GM12878 (cell line): ENCODE results near the gene PRKCB. TPM values are rescaled to one million over a fixed set of nuclear protein-coding genes. Genes with fewer than 3 reads are reported as not detected.

Experiments used
- ATAC-seq: fragments of 200-7000 bp; cut with Tn5 transposase; 3 replicates; pipeline ENCODE4 v1.9.1; 2020; ENCODE audit warnings: mild to moderate bottlenecking, moderate library complexity
- BruUV-seq: library from RNA; stranded (reverse); fragments of 400-500 nt; replicated peaks from 2 replicates; lab custom pipeline; 2021; lab: Mats Ljungman, UMichigan
- CTCF ChIA-PET: fragments of 300-600 bp; sonication (Branson Sonifier 250); formaldehyde crosslinking; extraction: SDS; loops from one replicate; lab custom pipeline; 2021; ENCODE audit warnings: inconsistent platforms; lab: Yijun Ruan, JAX
- POLR2A ChIA-PET: fragments of 350-600 bp; formaldehyde crosslinking; extraction: SDS; loops from one replicate; lab custom pipeline; 2021; ENCODE audit warnings: inconsistent platforms; lab: Charles Lee
- RAD21 ChIA-PET: fragments of 300-600 bp; sonication (Branson Sonifier 250); formaldehyde crosslinking; loops from one replicate; lab custom pipeline; 2023; ENCODE audit warnings: antibody characterized with exemption; ENCODE audit not compliant: unreplicated experiment; lab: Charles Lee
- SMC1A ChIA-PET: fragments of 300-600 bp; sonication (Branson Sonifier 250); formaldehyde crosslinking; loops from one replicate; lab custom pipeline; 2023; ENCODE audit not compliant: unreplicated experiment, uncharacterized antibody; lab: Charles Lee
- DNase-seq: peaks from one replicate; pipeline ENCODE4 v3.0.0-alpha.2; 2011; ENCODE audit warnings: low read depth, low spot score
- FAIRE-seq: peaks from 3 replicates; lab custom pipeline; 2011; peaks lifted over from hg19 to GRCh38; lab: Jason Lieb, UNC
- H2AFZ ChIP-seq: 2 replicates; pipeline ENCODE4 v1.6.0; 2011; ENCODE audit warnings: low read depth, low read length, control low read depth; ENCODE audit not compliant: control insufficient read depth
- H3K27ac ChIP-seq: 2 replicates; pipeline ENCODE4 v1.5.1; 2011; ENCODE audit warnings: control low read depth; ENCODE audit not compliant: control insufficient read depth, insufficient read depth
- H3K27me3 ChIP-seq, 2 experiments: replicated peaks in 1 of 2; 2 replicates each; pipeline versions ENCODE4 v1.6.0 to v1.6.1; 2011; ENCODE audit warnings: low read length in 1 of 2; ENCODE audit not compliant: control insufficient read depth in 2 of 2, insufficient read depth in 2 of 2
- H3K36me3 ChIP-seq, 2 experiments: 2 replicates each; pipeline ENCODE4 v1.5.1; 2011; ENCODE audit warnings: low read length in 1 of 2; ENCODE audit not compliant: control insufficient read depth in 2 of 2, insufficient read depth in 2 of 2
- H3K4me1 ChIP-seq: 2 replicates; pipeline ENCODE4 v1.6.1; 2011; ENCODE audit warnings: mild to moderate bottlenecking, low read length, moderate library complexity, mixed read lengths; ENCODE audit not compliant: control insufficient read depth, insufficient read depth
- H3K4me2 ChIP-seq: 2 replicates; pipeline ENCODE4 v1.6.0; 2011; ENCODE audit warnings: control low read depth; ENCODE audit not compliant: control insufficient read depth, insufficient read depth
- H3K4me3 ChIP-seq: fragments of 200-600 bp; sonication (generic); 2 replicates; pipeline ENCODE4 v1.5.1; 2016
- H3K79me2 ChIP-seq: 2 replicates; pipeline ENCODE4 v1.6.0; 2011; ENCODE audit warnings: low read length; ENCODE audit not compliant: control insufficient read depth, insufficient read depth
- H3K9ac ChIP-seq: 2 replicates; pipeline ENCODE4 v1.8.0; 2011; ENCODE audit warnings: low read length, control low read depth, mixed read lengths; ENCODE audit not compliant: control insufficient read depth, insufficient read depth
- H3K9me3 ChIP-seq: replicated peaks from 3 replicates; pipeline ENCODE4 v1.5.1; 2011; ENCODE audit warnings: mild to moderate bottlenecking, low read length; ENCODE audit not compliant: control insufficient read depth, insufficient read depth
- H4K20me1 ChIP-seq: 2 replicates; pipeline ENCODE4 v1.6.0; 2011; ENCODE audit not compliant: control insufficient read depth, insufficient read depth
- BMI1 ChIP-seq: fragments of 450-650 bp; IDR thresholded peaks from 2 replicates; pipeline ENCODE4 v1.6.1; 2016; ENCODE audit warnings: mild to moderate bottlenecking, moderate library complexity, borderline replicate concordance
- CBX5 ChIP-seq: sonication (generic); IDR thresholded peaks from 2 replicates; pipeline ENCODE4 v1.6.1; 2016; ENCODE audit warnings: low read depth, moderate library complexity, mild to moderate bottlenecking, inconsistent platforms
- CEBPZ ChIP-seq: fragments of 150-350 bp; IDR thresholded peaks from 2 replicates; pipeline ENCODE4 v1.6.1; 2016; ENCODE audit warnings: low read depth, low read length
- E2F8 ChIP-seq: fragments of 450-650 bp; IDR thresholded peaks from 2 replicates; pipeline ENCODE4 v1.6.1; 2018; ENCODE audit warnings: mild to moderate bottlenecking, low read depth, moderate library complexity; ENCODE audit not compliant: partially characterized antibody
- EP300 ChIP-seq, 2 experiments: fragments of 150-350 bp in 1 of 2; IDR thresholded peaks; 2 replicates each; pipeline ENCODE4 v1.6.1; 2011 to 2012; ENCODE audit warnings: low read depth in 2 of 2, low read length in 2 of 2, borderline replicate concordance in 1 of 2, improper control_type of control experiment in 1 of 2, inconsistent platforms in 1 of 2; ENCODE audit not compliant: control insufficient read depth in 1 of 2
- GATAD2B ChIP-seq: fragments of 450-650 bp; conservative IDR thresholded peaks from 2 replicates; pipeline ENCODE4 v1.6.1; 2017; ENCODE audit warnings: low read depth, mild to moderate bottlenecking, moderate library complexity
- NFYB ChIP-seq: IDR thresholded peaks from 2 replicates; pipeline ENCODE4 v1.6.1; 2011; ENCODE audit warnings: low read depth, mild to moderate bottlenecking, low read length, improper control_type of control experiment, moderate library complexity; ENCODE audit not compliant: insufficient read depth
- POLR2A ChIP-seq: IDR thresholded peaks from 2 replicates; pipeline ENCODE4 v1.6.1; 2011; ENCODE audit warnings: low read depth, mild to moderate bottlenecking, low read length
- POLR2AphosphoS5 ChIP-seq: IDR thresholded peaks from 2 replicates; pipeline ENCODE4 v1.6.1; 2011; ENCODE audit warnings: mild to moderate bottlenecking, low read length, inconsistent platforms
- STAT1 ChIP-seq: fragments of 450-650 bp; conservative IDR thresholded peaks from 2 replicates; pipeline ENCODE4 v1.6.1; 2014; ENCODE audit warnings: antibody characterized with exemption, mild to moderate bottlenecking
- SUZ12 ChIP-seq: fragments of 200-600 bp; sonication (generic); IDR thresholded peaks from one replicate; pipeline ENCODE4 v1.6.1; 2018; ENCODE audit warnings: antibody characterized with exemption, mild to moderate bottlenecking; ENCODE audit not compliant: unreplicated experiment
- TARDBP ChIP-seq: IDR thresholded peaks from 2 replicates; pipeline ENCODE4 v1.6.1; 2016; ENCODE audit warnings: borderline replicate concordance
- ZNF274 ChIP-seq: IDR thresholded peaks from one replicate; pipeline ENCODE4 v1.8.0; 2011; ENCODE audit not compliant: insufficient read length, insufficient read depth
- ZSCAN29 ChIP-seq: fragments of 450-650 bp; IDR thresholded peaks from 2 replicates; pipeline ENCODE4 v1.6.1; 2017; ENCODE audit warnings: mild to moderate bottlenecking, moderate library complexity
- WGBS: methylation state at CpG from one replicate; pipeline ENCODE4 v1.1.6; 2016; ENCODE audit warnings: low lambda C conversion rate; ENCODE audit not compliant: insufficient replicate concordance, insufficient coverage; ENCODE audit errors: missing lambda C conversion rate; 5-methylcytosine and 5-hydroxymethylcytosine counted together
- in situ Hi-C: fragments of 300-500 bp; cut with MboI; formaldehyde crosslinking; loops from 9 replicates; pipeline ENCODE4 v1.14.3; 2018; ENCODE audit warnings: mixed read lengths
- intact Hi-C: fragments of 100-400 bp; cut with micrococcal nuclease; formaldehyde crosslinking; loops from one replicate; pipeline ENCODE4 v1.14.2; 2022; ENCODE audit not compliant: unreplicated experiment
- polyA plus RNA-seq, 11 experiments: library from polyadenylated mRNA; depleted of rRNA in 4 of 11; unstranded in 6 of 11; stranded (reverse) in 5 of 11; fragments of >200 nt; fragmentation: Nextera tagmentation in 4 of 11; fragmentation: Illumina TruSeq in 1 of 11; extraction: Ambion mirVana in 4 of 11; extraction: Trizol in 1 of 11; gene quantifications; 1 replicate in 1 of 11; 2 replicates in 10 of 11; pipeline versions ENCODE4 v1.2.1 to v1.2.3, GENCODE V29; 2011 to 2016; ENCODE audit warnings: inconsistent platforms in 2 of 11, missing spikeins in 2 of 11, low read depth in 1 of 11
- total RNA-seq, 4 experiments: library from RNA; depleted of rRNA in 3 of 4; stranded (reverse); fragments of >200 nt in 3 of 4; fragmentation: Illumina TruSeq in 1 of 4; extraction: Trizol in 1 of 4; gene quantifications; 2 replicates each; pipeline versions ENCODE4 v1.2.1 to v1.2.3, GENCODE V29; 2013 to 2021

The PRKCB gene
- total and polyA plus RNA-seq, 10 of the 15 experiments (the other 5 are each of a cell fraction or from before 2014, with no cell fraction given) = 21.4 to 158 (median 97.3) TPM

GRCh38 chr16:23994615-23995014, 158.8 kb downstream of the PRKCB start (continued):
- TF ChIP-seq CEBPZ = no peak
- TF ChIP-seq STAT1 = no peak
- no peak for TF ChIP-seq POLR2AphosphoS5
- no peak for TF ChIP-seq CBX5

GRCh38 chr16:23996258-23996955, 160.6 kb downstream of the PRKCB start:
- SMC1A ChIA-PET = no interaction called here
- peaks cover 6 to 24% of the 10 kb centered on the region in 2 experiments for H3K36me3 ChIP-seq
- CTCF ChIA-PET = interaction anchor here (6.5 kb wide), 1 partner anchor 14 kb away, joined by 25 read pairs; no protein-coding TSS in a partner anchor
- H3K9me3 ChIP-seq = no peaks in the 10 kb centered on the region; the same call in 2 of the 3 replicates
- POLR2A ChIA-PET = no interaction called here
- H3K79me2 ChIP-seq = no peaks in the 10 kb centered on the region; the same call in none of the 2 replicates
- H2AFZ ChIP-seq = no peak overlapping the region
- peaks cover 17% of the 10 kb centered on the region for H3K4me1 ChIP-seq
- ATAC-seq = no peak
- no peak overlapping the region for H3K4me2 ChIP-seq
- DNase-seq = no peak
- no peaks in the 10 kb centered on the region for H3K27me3 ChIP-seq
- no TSS peak for BruUV-seq
- H3K4me3 ChIP-seq = no peak overlapping the region
- WGBS = 95% methylated on average over 4 of the region's 4 CpGs
- H4K20me1 ChIP-seq = no peaks in the 10 kb centered on the region; the same call in 1 of the 2 replicates
- no peak for FAIRE-seq
- intact Hi-C loops (no loop called here), in situ Hi-C loops (no loop called here)
- H3K9ac ChIP-seq = no peak overlapping the region
- TF ChIP-seq EP300 (IDR thresholded peaks at IDR 0.05; ENCODE audit: borderline replicate concordance in 1 of 2, control insufficient read depth in 1 of 2, low read depth in 2 of 2, low read length in 2 of 2) = no peak
- no peak for TF ChIP-seq E2F8
- no peak for TF ChIP-seq NFYB
- no peak for TF ChIP-seq SUZ12
- no peak for TF ChIP-seq ZNF274
- no peak for TF ChIP-seq ZSCAN29
- TF ChIP-seq BMI1 = no peak
- TF ChIP-seq GATAD2B = no peak
- TF ChIP-seq POLR2A = no peak
- TF ChIP-seq TARDBP = no peak
- RAD21 ChIA-PET = no interaction called here
- H3K27ac ChIP-seq = no peak overlapping the region
